Peyer's patch (tissue), 4 donors: Measurements from ENCODE around the gene HAUS3. TPM values are rescaled to one million over a fixed set of nuclear protein-coding genes. Genes with fewer than 3 reads are reported as not detected.

Experiments used
- DNase-seq, 3 donors: peaks; one replicate each; pipeline ENCODE4 v3.0.0-alpha.2; 2017 to 2019
- H3K27ac ChIP-seq, 4 donors: fragments of 200-600 bp; sonication (generic); one replicate each; pipeline ENCODE4 v1.5.1; 2016 to 2019
- H3K27me3 ChIP-seq, 2 donors: fragments of 200-600 bp; sonication (generic); one replicate each; pipeline ENCODE4 v1.5.1; 2019
- H3K36me3 ChIP-seq, 3 donors: fragments of 200-600 bp; sonication (generic); one replicate each; pipeline ENCODE4 v1.5.1; 2016 to 2019
- H3K4me1 ChIP-seq, 4 donors: fragments of 200-600 bp; sonication (generic); one replicate each; pipeline ENCODE4 v1.5.1; 2016 to 2019
- H3K4me3 ChIP-seq, 4 donors: fragments of 200-600 bp; sonication (generic); 1 replicate in 3 of 4; 2 replicates in 1 of 4; pipeline ENCODE4 v1.5.1; 2016 to 2019; ENCODE audit warnings: mild to moderate bottlenecking in 1 of 4
- H3K9me3 ChIP-seq, 4 donors: fragments of 200-600 bp; sonication (generic); one replicate each; pipeline ENCODE4 v1.5.1; 2016 to 2019; ENCODE audit warnings: mild to moderate bottlenecking in 1 of 4
- POLR2A ChIP-seq, 2 donors: fragments of 450-650 bp; IDR thresholded peaks; one replicate each; pipeline ENCODE4 v1.5.1; 2017; ENCODE audit warnings: antibody characterized with exemption in 2 of 2, mild to moderate bottlenecking in 2 of 2, moderate library complexity in 2 of 2
- total RNA-seq, 4 donors: library from RNA; depleted of rRNA; stranded (reverse); fragments of >200 nt; gene quantifications; one replicate each; pipeline ENCODE4 v1.1.0, GENCODE V29; 2016
- TF ChIP-seq, protein P1 (sequence below), 6 experiments: fragments of 450-650 bp in 4 of 6; fragments of 200-600 bp in 2 of 6; sonication (generic) in 1 of 6; IDR thresholded peaks; one replicate each; pipeline ENCODE4 v1.5.1; 2017 to 2019; ENCODE audit warnings: antibody characterized with exemption in 6 of 6, mild to moderate bottlenecking in 3 of 6, moderate library complexity in 1 of 6

HAUS3 gene
- total RNA-seq, 4 donors from 2014 or later, result 8.6 to 11.6 (median 9.0) TPM

DNA sequence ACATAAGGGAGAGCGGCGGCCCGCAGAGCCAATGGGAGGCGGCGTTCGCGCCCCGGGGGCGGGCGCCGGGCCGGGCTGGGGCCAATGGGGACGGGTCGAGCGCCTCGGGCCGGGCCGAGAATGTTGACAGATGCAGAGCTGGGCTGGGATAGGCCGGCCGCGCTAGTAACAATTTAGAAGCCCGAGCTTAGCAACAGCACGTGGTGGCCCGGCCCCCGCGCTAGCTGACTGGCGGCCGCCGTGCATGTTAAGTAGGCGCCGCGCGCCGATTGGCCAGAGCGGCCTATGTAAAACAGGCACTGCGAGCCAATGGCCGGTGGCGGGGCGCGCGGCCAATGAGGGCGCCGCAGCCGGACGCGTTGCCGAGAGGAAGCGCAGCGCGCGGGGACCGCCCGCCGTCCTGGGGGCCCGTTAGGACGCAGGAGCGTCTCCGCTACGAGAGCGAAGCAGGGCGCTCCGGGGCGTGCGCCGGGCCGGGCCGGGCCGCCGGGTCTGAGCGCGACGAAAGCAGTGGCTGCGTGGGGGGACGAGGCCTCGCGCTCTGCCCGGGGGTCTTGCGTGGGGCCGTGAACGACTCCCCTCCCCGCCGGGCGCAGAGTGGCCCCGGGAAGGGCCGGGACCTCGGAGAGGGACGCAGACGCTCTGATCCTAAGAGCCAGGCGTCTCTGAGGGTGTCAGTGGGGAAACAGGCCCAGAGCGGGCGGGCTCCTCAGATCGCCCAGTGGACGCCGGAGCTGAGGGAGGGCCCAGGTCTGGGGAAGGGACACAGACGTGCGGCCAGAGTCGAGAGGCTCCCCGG lies 20.4 kb upstream of the HAUS3 start:
- peak; percentile 79 to 86 for TF ChIP-seq POLR2A (IDR thresholded peaks at IDR 0.05)
- TF ChIP-seq, protein P1, sequence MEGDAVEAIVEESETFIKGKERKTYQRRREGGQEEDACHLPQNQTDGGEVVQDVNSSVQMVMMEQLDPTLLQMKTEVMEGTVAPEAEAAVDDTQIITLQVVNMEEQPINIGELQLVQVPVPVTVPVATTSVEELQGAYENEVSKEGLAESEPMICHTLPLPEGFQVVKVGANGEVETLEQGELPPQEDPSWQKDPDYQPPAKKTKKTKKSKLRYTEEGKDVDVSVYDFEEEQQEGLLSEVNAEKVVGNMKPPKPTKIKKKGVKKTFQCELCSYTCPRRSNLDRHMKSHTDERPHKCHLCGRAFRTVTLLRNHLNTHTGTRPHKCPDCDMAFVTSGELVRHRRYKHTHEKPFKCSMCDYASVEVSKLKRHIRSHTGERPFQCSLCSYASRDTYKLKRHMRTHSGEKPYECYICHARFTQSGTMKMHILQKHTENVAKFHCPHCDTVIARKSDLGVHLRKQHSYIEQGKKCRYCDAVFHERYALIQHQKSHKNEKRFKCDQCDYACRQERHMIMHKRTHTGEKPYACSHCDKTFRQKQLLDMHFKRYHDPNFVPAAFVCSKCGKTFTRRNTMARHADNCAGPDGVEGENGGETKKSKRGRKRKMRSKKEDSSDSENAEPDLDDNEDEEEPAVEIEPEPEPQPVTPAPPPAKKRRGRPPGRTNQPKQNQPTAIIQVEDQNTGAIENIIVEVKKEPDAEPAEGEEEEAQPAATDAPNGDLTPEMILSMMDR (IDR thresholded peaks at IDR 0.05), result peak in 1 of 6 experiments; percentile 4
- H3K9me3 ChIP-seq, result no peaks in the 10 kb centered on the region
- peak overlapping the region; percentile 78 to 99 (median 94) for H3K4me3 ChIP-seq
- H3K27me3 ChIP-seq, result no peaks in the 10 kb centered on the region
- peaks cover 0 to 50% (median 16%) of the 10 kb centered on the region in 4 donors for H3K4me1 ChIP-seq
- peak overlapping the region; percentile 94 to 99 (median 98) for H3K27ac ChIP-seq
- DNase-seq, result peak; percentile 99 to 100 (median 100)
- peaks cover 0 to 12% (median 0%) of the 10 kb centered on the region in 3 donors for H3K36me3 ChIP-seq

DNA sequence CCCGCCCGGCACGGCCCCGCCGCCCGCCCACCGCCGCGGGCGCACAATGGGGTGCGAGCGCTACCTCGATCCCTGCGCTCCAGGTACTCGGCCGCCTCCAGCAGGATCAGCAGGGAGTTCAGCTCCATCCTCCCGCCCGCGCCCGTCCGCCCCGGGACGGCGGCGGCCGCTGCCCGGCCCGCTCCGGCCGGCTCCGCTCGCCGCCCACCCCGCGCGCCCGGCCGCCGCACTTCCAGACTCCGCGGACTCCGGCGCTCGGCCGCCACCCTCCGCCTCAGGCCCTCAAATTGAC lies 19.9 kb upstream of the HAUS3 start, which contains the start of gene MXD4:
MXD4 (minus strand) TSS at position 257 of the 292 bp plus-strand sequence; CDS start at position 128, 129 bp downstream.
- TF ChIP-seq POLR2A (IDR thresholded peaks at IDR 0.05), result peak in 1 of 2 donors; percentile 73
- TF ChIP-seq, protein P1 (IDR thresholded peaks at IDR 0.05), result no peak
- Histone ChIP-seq H3K9me3 (no peaks in the 10 kb centered on the region), H3K4me1 (peaks cover 0 to 55% (median 19%) of the 10 kb centered on the region in 4 donors), H3K4me3 (peak within 1 kb of the TSS; percentile 78 to 99 (median 94)), H3K27me3 (no peaks in the 10 kb centered on the region), H3K36me3 (peaks cover 0 to 13% (median 0%) of the 10 kb centered on the region in 3 donors), H3K27ac (peak within 1 kb of the TSS; percentile 95 to 99 (median 98))
- no peak for DNase-seq

DNA sequence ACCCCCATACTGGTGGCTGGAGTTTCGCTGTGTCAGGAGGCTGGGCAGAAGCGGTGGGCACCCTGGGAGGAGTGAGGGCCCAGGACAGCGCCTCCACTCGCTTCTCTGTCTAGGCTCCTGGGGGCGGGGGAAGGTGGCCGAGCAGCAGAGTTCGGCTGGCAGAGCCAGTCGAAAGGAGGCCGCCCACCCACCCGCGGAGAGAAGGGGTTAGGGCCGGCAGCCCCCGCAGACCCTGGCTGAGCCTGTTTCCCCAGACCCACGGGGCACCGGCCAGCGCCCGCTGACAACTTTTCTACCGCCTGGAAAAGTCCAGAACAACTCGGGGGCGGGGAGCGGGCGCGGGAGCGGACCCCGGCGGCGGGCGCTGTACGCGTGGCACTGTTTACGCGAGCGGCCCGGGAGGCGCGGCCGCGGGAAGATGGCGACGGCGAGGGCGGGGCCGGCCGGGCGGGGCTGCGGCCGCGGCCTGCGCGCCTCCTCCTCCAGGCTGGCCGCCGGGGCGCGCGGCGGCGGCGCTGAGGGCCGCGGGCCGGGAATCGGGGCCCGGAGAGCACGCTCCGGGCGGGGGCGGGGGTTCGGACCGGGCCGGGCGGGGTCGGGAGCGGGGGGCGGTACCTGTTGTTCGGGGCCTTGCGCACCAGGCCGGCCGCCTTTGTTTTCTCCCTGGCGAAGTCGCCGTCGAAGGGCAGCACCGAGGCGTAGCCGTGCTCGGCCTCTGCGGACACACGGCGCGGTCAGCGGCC lies 19.4 kb upstream of the HAUS3 start:
- no peak for TF ChIP-seq POLR2A (IDR thresholded peaks at IDR 0.05)
- TF ChIP-seq, protein P1 (IDR thresholded peaks at IDR 0.05), result no peak
- H3K36me3 ChIP-seq, result peaks cover 0 to 18% (median 0%) of the 10 kb centered on the region in 3 donors
- peaks cover 0 to 61% (median 21%) of the 10 kb centered on the region in 4 donors for H3K4me1 ChIP-seq

DNA sequence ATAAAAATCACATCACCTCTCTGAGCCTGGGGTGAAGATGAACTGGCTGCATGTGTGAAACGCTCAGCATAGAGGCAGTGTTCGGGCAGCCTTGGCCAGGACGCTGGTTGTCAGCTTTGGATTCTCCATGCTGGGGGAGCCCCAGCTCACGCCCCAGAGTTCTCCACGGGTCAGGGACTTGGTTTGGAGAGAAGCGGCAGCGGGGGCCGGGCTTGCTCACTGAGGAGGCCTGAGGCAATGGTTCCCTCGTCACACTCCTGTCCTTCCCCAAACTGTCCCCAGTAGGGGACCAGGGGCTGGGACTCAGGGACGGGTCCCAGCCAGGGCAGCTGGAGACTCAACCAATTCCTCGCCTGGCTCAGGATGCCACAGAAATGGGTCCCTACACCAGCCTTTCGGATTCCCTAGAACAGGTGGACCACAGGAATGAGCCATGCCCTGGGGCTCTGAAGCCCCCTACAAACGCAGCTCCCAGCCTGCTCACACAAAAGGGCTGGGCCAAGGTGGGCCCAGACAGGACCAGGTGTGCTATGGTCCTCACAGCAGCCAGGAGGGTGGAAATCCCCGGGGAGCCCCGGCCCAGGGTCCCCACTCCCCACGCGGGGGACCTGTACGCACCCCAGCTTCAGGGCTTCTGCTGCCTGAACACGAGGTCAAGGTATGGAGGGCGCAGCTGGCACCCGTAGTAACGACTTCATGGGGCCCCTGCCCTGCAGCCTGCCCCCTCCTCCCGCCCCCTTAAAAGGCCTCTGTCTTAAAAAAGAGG lies 18.6 kb upstream of the HAUS3 start:
- Histone ChIP-seq H3K36me3 (peaks cover 0 to 21% (median 0%) of the 10 kb centered on the region in 3 donors), H3K27ac (peak overlapping the region; percentile 94 to 99 (median 96)), H3K4me1 (peaks cover 0 to 61% (median 20%) of the 10 kb centered on the region in 4 donors), H3K4me3 (peak overlapping the region; percentile 76 to 99 (median 94)), H3K27me3 (no peaks in the 10 kb centered on the region), H3K9me3 (no peaks in the 10 kb centered on the region)
- TF ChIP-seq, protein P1 (IDR thresholded peaks at IDR 0.05), result no peak
- no peak for TF ChIP-seq POLR2A (IDR thresholded peaks at IDR 0.05)
- DNase-seq, result peak in 2 of 3 donors; percentile 49 to 52

More for the DNA sequence above, 19.4 kb upstream of the HAUS3 start:
- Histone ChIP-seq H3K9me3 (no peaks in the 10 kb centered on the region), H3K27ac (peak overlapping the region; percentile 94 to 99 (median 96)), H3K27me3 (no peaks in the 10 kb centered on the region), H3K4me3 (peak overlapping the region; percentile 76 to 99 (median 94))
- DNase-seq, result peak; percentile 39 to 77 (median 77)
